GM10266 (cell line): ENCODE results near the gene TRMT44.

Experiments used
- DNase-seq: peaks from one replicate; pipeline ENCODE4 v3.0.0; 2012; ENCODE audit errors: extremely low spot score
- CTCF ChIP-seq: IDR thresholded peaks from 2 replicates; pipeline ENCODE4 v1.5.1; 2012; ENCODE audit warnings: mild to moderate bottlenecking, low read depth; ENCODE audit not compliant: control insufficient read depth, insufficient read depth; ENCODE audit errors: missing control alignments

The TRMT44 gene

DNA sequence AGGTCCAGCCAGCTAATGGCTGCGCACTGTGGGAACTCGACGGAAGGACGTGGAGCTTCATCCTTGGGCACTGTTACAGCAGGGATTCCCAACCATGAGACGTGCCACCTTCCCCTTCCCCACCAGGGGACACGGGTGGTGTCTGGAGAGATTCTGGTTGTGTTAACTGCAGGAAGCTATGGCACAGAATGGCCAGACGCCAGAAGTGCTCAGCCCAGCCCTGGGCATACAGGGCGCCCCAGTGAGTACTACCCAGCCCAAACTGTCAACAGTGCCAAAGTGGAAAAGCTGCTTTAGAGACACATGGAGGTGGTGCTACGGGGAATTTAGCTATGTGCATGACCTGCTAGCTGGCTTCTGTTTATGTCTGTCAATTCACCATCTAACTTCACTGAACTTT is 32.8 kb upstream of the TRMT44 start:
- DNase-seq, result no peak
- TF ChIP-seq CTCF, result no peak

- DNase-seq, result no peak
These were observed 31.1 kb upstream of the TRMT44 start for GRCh38 chr4:8409264-8410065.

GRCh38 chr4:8410066-8410625 is 30.4 kb upstream of the TRMT44 start:
- DNase-seq, result no peak
- no peak for TF ChIP-seq CTCF

More at GRCh38 chr4:8409264-8410065, 31.1 kb upstream of the TRMT44 start:
- no peak for TF ChIP-seq CTCF

GRCh38 chr4:8410641-8411271 is 29.8 kb upstream of the TRMT44 start:
- TF ChIP-seq CTCF, result peak; percentile 16
- DNase-seq, result no peak

DNA sequence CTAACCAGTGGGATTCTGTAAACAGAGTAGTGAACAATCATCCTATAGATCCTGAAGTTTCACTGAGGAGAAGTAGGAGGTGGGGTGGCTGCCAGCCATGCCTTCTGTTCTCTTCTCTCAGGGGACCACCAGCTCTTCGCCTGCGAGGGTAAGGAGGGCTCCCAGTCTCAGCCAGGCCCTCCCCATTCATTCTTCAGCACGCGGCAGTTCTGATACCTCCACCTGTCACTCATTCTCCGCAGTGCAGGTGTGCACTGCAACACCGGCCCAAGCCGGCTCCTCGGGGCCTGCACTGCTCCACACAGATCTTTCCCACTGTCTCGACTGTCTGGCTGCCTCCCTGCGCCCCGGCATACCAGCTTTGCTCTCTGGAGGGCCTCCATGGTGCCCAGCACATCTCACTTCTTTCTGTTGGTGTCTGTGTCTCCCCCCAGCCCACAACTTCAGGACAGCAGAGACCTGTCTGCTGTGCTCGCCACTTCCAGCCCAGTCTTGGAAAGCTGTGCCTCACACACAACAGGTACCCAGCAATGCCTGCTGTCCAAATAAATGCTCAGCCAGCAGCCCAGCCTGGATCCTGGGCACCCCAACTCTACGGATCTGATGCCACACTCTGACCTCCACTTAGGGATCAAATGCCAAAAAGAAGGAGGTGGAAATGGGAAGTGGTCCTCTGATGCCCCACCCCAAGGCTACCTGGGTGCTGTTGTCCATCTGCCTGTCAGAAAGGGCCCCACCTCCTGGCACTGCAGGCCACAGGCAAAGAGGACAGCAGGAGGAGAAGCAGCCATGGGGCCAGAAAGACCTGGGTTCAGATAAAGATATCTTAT is 29.0 kb upstream of the TRMT44 start:
- no peak for DNase-seq
- no peak for TF ChIP-seq CTCF

- no peak for DNase-seq
- TF ChIP-seq CTCF, result no peak
These were observed 28.3 kb upstream of the TRMT44 start for GRCh38 chr4:8412288-8412687.
